HG03175 (cell line): ENCODE results near the gene RAB6A.
A peak's percentile ranks its signal among the peaks of the same experiment; 100 is the strongest.
"Not testable (repeated sequence)": the region's sequence is repeated elsewhere in the genome, so short reads cannot be mapped to it uniquely, and the experiment has no call there.

Experiments
- ATAC-seq: cut with Tn5 transposase; IDR thresholded peaks from one replicate; pipeline ENCODE4 v1.9.1; 2021; ENCODE audit warnings: mild to moderate bottlenecking, moderate library complexity; ENCODE audit not compliant: unreplicated experiment

RAB6A gene

GRCh38 chr11:73766763-73767162, 5.9 kb upstream of the RAB6A start:
- no peak for ATAC-seq

GRCh38 chr11:73762732-73763131, 1.9 kb upstream of the RAB6A start:
- no peak for ATAC-seq

- ATAC-seq, result peak; percentile 3
Measured at GRCh38 chr11:73761403-73761945, 600 bp upstream of the RAB6A start.

GRCh38 chr11:73760135-73760678, 667 bp downstream of the RAB6A start:
- peak; percentile 5 for ATAC-seq

- no peak for ATAC-seq
Measured at GRCh38 chr11:73759610-73760134, 1.2 kb downstream of the RAB6A start.

- no peak for ATAC-seq
Measured at GRCh38 chr11:73758451-73758850, 2.4 kb downstream of the RAB6A start.

GRCh38 chr11:73757598-73757997, 3.3 kb downstream of the RAB6A start:
- no peak for ATAC-seq

- ATAC-seq, result no peak
Measured at GRCh38 chr11:73755670-73756069, 5.2 kb downstream of the RAB6A start.

GRCh38 chr11:73753938-73754337, 6.9 kb downstream of the RAB6A start:
- ATAC-seq, result no peak

- no peak for ATAC-seq
Measured at GRCh38 chr11:73752903-73753302, 8.0 kb downstream of the RAB6A start.

- no peak for ATAC-seq
Measured at GRCh38 chr11:73752216-73752867, 8.5 kb downstream of the RAB6A start.

GRCh38 chr11:73750862-73751261, 10.0 kb downstream of the RAB6A start:
- not testable (repeated sequence) for ATAC-seq

- ATAC-seq, result no peak
Measured at GRCh38 chr11:73750228-73750627, 10.6 kb downstream of the RAB6A start.

- no peak for ATAC-seq
Measured at GRCh38 chr11:73749118-73749517, 11.8 kb downstream of the RAB6A start.

GRCh38 chr11:73748300-73748699, 12.6 kb downstream of the RAB6A start:
- no peak for ATAC-seq

GRCh38 chr11:73747762-73748161, 13.1 kb downstream of the RAB6A start:
- no peak for ATAC-seq

- ATAC-seq, result no peak
Measured at GRCh38 chr11:73746701-73747100, 14.2 kb downstream of the RAB6A start.

- no peak for ATAC-seq
Measured at GRCh38 chr11:73743045-73743444, 17.8 kb downstream of the RAB6A start.

GRCh38 chr11:73735959-73736358, 24.9 kb downstream of the RAB6A start:
- not testable (repeated sequence) for ATAC-seq

- no peak for ATAC-seq
Measured at GRCh38 chr11:73734993-73735392, 25.9 kb downstream of the RAB6A start.

GRCh38 chr11:73734011-73734410, 26.9 kb downstream of the RAB6A start:
- ATAC-seq, result not testable (repeated sequence)

GRCh38 chr11:73732936-73733335, 27.9 kb downstream of the RAB6A start:
- ATAC-seq, result not testable (repeated sequence)
